H9 (cell line): ENCODE results near the gene NFKBIA. TPM values are rescaled to one million over a fixed set of nuclear protein-coding genes. Genes with fewer than 3 reads are reported as not detected.

ENCODE experiments used
- DNase-seq: peaks from one replicate; pipeline ENCODE4 v3.0.0-alpha.2; 2017
- H2AFZ ChIP-seq: one replicate; pipeline ENCODE4 v1.6.1; 2013; ENCODE audit warnings: mild to moderate bottlenecking, low read length, control low read depth, moderate library complexity
- H2AK5ac ChIP-seq: 2 replicates; pipeline ENCODE4 v1.6.1; 2013; ENCODE audit warnings: low read length, control low read depth, mixed read lengths; ENCODE audit not compliant: insufficient read length
- H2BK120ac ChIP-seq: one replicate; pipeline ENCODE4 v1.6.1; 2013; ENCODE audit warnings: low read depth, mild to moderate bottlenecking, low read length, control low read depth, inconsistent platforms; ENCODE audit not compliant: poor library complexity, severe bottlenecking
- H2BK12ac ChIP-seq: 2 replicates; pipeline ENCODE4 v1.6.1; 2013; ENCODE audit warnings: low read length, control low read depth, mixed read lengths, low read depth; ENCODE audit not compliant: insufficient read length
- H2BK15ac ChIP-seq: 2 replicates; pipeline ENCODE4 v1.6.1; 2013; ENCODE audit warnings: low read depth, low read length, control low read depth
- H2BK20ac ChIP-seq: one replicate; pipeline ENCODE4 v1.6.1; 2013; ENCODE audit warnings: low read depth, mild to moderate bottlenecking, low read length, control low read depth, inconsistent platforms; ENCODE audit not compliant: poor library complexity, severe bottlenecking
- H2BK5ac ChIP-seq: 2 replicates; pipeline ENCODE4 v1.6.1; 2013; ENCODE audit warnings: low read length, control low read depth, mixed read lengths; ENCODE audit not compliant: insufficient read length
- H3K14ac ChIP-seq: 2 replicates; pipeline ENCODE4 v1.6.1; 2013; ENCODE audit warnings: low read length, control low read depth; ENCODE audit not compliant: insufficient read depth
- H3K18ac ChIP-seq: 2 replicates; pipeline ENCODE4 v1.6.1; 2013; ENCODE audit warnings: low read depth, mild to moderate bottlenecking, mixed read lengths, low read length, control low read depth; ENCODE audit not compliant: insufficient read length
- H3K23ac ChIP-seq: 2 replicates; pipeline ENCODE4 v1.6.1; 2013; ENCODE audit warnings: low read length, control low read depth, mixed read lengths, low read depth; ENCODE audit not compliant: insufficient read length
- H3K23me2 ChIP-seq: 2 replicates; pipeline ENCODE4 v1.6.1; 2013; ENCODE audit warnings: low read depth, mild to moderate bottlenecking, mixed read lengths, low read length, control low read depth; ENCODE audit not compliant: insufficient read length, poor library complexity, severe bottlenecking
- H3K27ac ChIP-seq: 2 replicates; pipeline ENCODE4 v1.5.1; 2013; ENCODE audit warnings: low read length, control low read depth, mixed read lengths, low read depth; ENCODE audit not compliant: insufficient read length
- H3K27me3 ChIP-seq: 2 replicates; pipeline ENCODE4 v1.6.1; 2013; ENCODE audit warnings: low read length, control low read depth, inconsistent platforms; ENCODE audit not compliant: insufficient read depth
- H3K4ac ChIP-seq: 2 replicates; pipeline ENCODE4 v1.6.1; 2013; ENCODE audit warnings: low read depth, mild to moderate bottlenecking, control low read depth, inconsistent platforms, low read length, moderate library complexity
- H3K4me1 ChIP-seq: 2 replicates; pipeline ENCODE4 v1.6.1; 2013; ENCODE audit warnings: low read length, control low read depth, inconsistent platforms; ENCODE audit not compliant: insufficient read depth
- H3K4me2 ChIP-seq: 2 replicates; pipeline ENCODE4 v1.6.1; 2013; ENCODE audit warnings: low read length, control low read depth, mixed read lengths; ENCODE audit not compliant: insufficient read length, insufficient read depth
- H3K56ac ChIP-seq: 2 replicates; pipeline ENCODE4 v1.6.1; 2013; ENCODE audit warnings: low read depth, mild to moderate bottlenecking, mixed read lengths, low read length, control low read depth; ENCODE audit not compliant: insufficient read length
- H3K79me1 ChIP-seq: 2 replicates; pipeline ENCODE4 v1.6.1; 2013; ENCODE audit warnings: low read depth, mild to moderate bottlenecking, moderate library complexity, low read length, control low read depth, inconsistent platforms; ENCODE audit not compliant: insufficient read depth, poor library complexity, severe bottlenecking
- H3K79me2 ChIP-seq: 2 replicates; pipeline ENCODE4 v1.6.1; 2013; ENCODE audit warnings: low read length, control low read depth, inconsistent platforms; ENCODE audit not compliant: insufficient read depth
- H3K9ac ChIP-seq: 2 replicates; pipeline ENCODE4 v1.6.1; 2013; ENCODE audit warnings: low read length, control low read depth, mixed read lengths; ENCODE audit not compliant: insufficient read length; ENCODE audit errors: extremely low read depth
- H3K9me3 ChIP-seq: one replicate; pipeline ENCODE4 v1.6.1; 2013; ENCODE audit warnings: low read depth, low read length, inconsistent platforms; ENCODE audit not compliant: control insufficient read depth
- H3T11ph ChIP-seq: one replicate; pipeline ENCODE4 v1.6.1; 2013; ENCODE audit warnings: mild to moderate bottlenecking, low read length, control low read depth, inconsistent platforms
- H4K20me1 ChIP-seq: one replicate; pipeline ENCODE4 v1.6.1; 2013; ENCODE audit not compliant: control insufficient read depth, insufficient read length, insufficient read depth
- H4K5ac ChIP-seq: 2 replicates; pipeline ENCODE4 v1.6.1; 2013; ENCODE audit warnings: low read depth, mild to moderate bottlenecking, mixed read lengths, low read length, control low read depth; ENCODE audit not compliant: insufficient read length
- H4K8ac ChIP-seq: replicated peaks from 2 replicates; pipeline ENCODE4 v1.6.1; 2013; ENCODE audit warnings: low read length, control low read depth, mixed read lengths, low read depth; ENCODE audit not compliant: insufficient read length
- H4K91ac ChIP-seq: 2 replicates; pipeline ENCODE4 v1.6.1; 2013; ENCODE audit warnings: low read depth, mild to moderate bottlenecking, moderate library complexity, mixed read lengths, low read length, control low read depth; ENCODE audit not compliant: insufficient read length
- H3K27ac Mint-ChIP-seq, 3 experiments: 2 replicates in 2 of 3; 3 replicates in 1 of 3; pipeline ENCODE4 v1.8.0; 2020 to 2021; ENCODE audit warnings: mixed read lengths in 3 of 3, mild to moderate bottlenecking in 1 of 3, moderate library complexity in 1 of 3
- H3K27me3 Mint-ChIP-seq: 2 replicates; pipeline ENCODE4 v1.8.0; 2021; ENCODE audit warnings: low read depth, mild to moderate bottlenecking, moderate library complexity, mixed read lengths
- H3K36me3 Mint-ChIP-seq, 3 experiments: 2 replicates in 2 of 3; 3 replicates in 1 of 3; pipeline ENCODE4 v1.8.0; 2020 to 2021; ENCODE audit warnings: low read depth in 3 of 3, mixed read lengths in 3 of 3; ENCODE audit not compliant: insufficient read depth in 1 of 3
- H3K4me1 Mint-ChIP-seq, 2 experiments: 2 replicates each; pipeline ENCODE4 v1.8.0; 2020; ENCODE audit warnings: mixed read lengths in 2 of 2
- H3K4me3 Mint-ChIP-seq, 2 experiments: 2 replicates in 1 of 2; 3 replicates in 1 of 2; pipeline ENCODE4 v1.8.0; 2020 to 2021; ENCODE audit warnings: mild to moderate bottlenecking in 2 of 2, mixed read lengths in 2 of 2, moderate library complexity in 1 of 2
- H3K9me3 Mint-ChIP-seq, 2 experiments: 2 replicates in 1 of 2; 3 replicates in 1 of 2; pipeline ENCODE4 v1.8.0; 2020; ENCODE audit warnings: mild to moderate bottlenecking in 2 of 2, mixed read lengths in 2 of 2, moderate library complexity in 1 of 2
- CTCF ChIP-seq: fragments of 200-600 bp; sonication (generic); conservative IDR thresholded peaks from 3 replicates; pipeline ENCODE4 v1.8.0; 2021; ENCODE audit warnings: antibody characterized with exemption, mild to moderate bottlenecking
- WGBS: extraction: QIAGEN DNeasy Blood & Tissue Kit; methylation state at CpG from one replicate; pipeline ENCODE4 v1.1.7; 2013; ENCODE audit warnings: missing lambda C conversion rate, low lambda C conversion rate, mixed read lengths; ENCODE audit not compliant: insufficient read length; ENCODE audit errors: extremely low coverage; 5-methylcytosine and 5-hydroxymethylcytosine counted together
- total RNA-seq: library from RNA; stranded (reverse); gene quantifications from 2 replicates; pipeline ENCODE4 v1.2.1, GENCODE V29; 2021

Gene NFKBIA
- total RNA-seq, 1 experiment from 2014 or later, result 38.4 TPM

DNA sequence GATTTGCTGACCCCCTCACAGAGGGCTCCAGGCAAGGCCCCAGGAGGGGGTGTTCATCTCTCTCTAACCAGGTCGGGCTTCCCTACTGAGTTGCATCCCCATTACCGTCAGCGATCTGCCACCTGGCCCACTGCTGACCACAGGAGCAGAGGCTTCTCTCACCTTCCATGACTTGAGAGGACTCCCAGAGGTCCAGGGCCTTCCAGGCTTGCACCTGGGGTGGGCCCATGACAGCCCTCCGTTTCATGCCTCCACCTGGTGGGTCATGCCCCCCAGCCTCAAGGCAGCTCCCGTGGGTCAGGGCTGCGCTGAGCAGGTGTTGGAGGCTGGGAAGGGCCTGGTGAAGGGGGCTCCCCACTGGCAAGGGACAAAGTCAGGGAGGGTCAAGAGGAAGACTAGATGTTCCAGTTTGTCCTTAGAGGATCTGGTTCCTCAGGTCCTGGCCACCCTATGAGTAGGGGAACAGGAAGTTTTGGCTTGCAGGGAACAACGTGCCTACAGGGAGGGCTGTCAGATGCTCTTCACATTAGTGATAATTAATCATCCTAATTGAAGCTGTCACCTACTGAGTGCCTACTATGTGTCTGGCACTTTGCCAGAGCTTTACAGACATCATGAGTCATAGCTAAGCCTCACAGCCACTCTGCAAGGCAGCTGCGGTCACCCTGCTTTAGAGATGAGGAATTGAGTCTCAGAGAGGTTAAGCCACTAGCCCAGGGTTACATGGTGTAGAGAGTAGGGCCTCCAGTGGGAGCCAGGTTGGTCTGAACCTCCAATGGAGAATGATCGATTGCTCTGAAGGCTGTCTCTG, 13.8 kb downstream of the NFKBIA start:
- H3K4me1 Mint-ChIP-seq, result peaks cover 30 to 48% of the 10 kb centered on the region in 2 experiments
- H3K9me3 Mint-ChIP-seq, result no peaks in the 10 kb centered on the region
- Histone ChIP-seq H3K4me1 (no peaks in the 10 kb centered on the region; the same call in 1 of the 2 replicates), H2BK5ac (no peak overlapping the region), H2BK120ac (no peak overlapping the region), H3K14ac (no peak overlapping the region), H2BK20ac (no peak overlapping the region), H3T11ph (no peak overlapping the region), H3K27ac (no peak overlapping the region), H3K27me3 (no peaks in the 10 kb centered on the region), H3K4me2 (no peak overlapping the region), H3K79me1 (no peaks in the 10 kb centered on the region), H4K8ac (no peak overlapping the region), H3K9ac (no peak overlapping the region), H3K23ac (no peak overlapping the region), H3K23me2 (no peaks in the 10 kb centered on the region), H3K18ac (no peak overlapping the region), H4K5ac (no peak overlapping the region), H2BK12ac (no peak overlapping the region), H3K9me3 (no peaks in the 10 kb centered on the region), H3K4ac (no peak overlapping the region), H2AK5ac (no peak overlapping the region), H4K20me1 (no peaks in the 10 kb centered on the region), H2AFZ (no peak overlapping the region), H4K91ac (no peak overlapping the region), H3K79me2 (no peaks in the 10 kb centered on the region), H2BK15ac (no peak overlapping the region), H3K56ac (no peak overlapping the region)
- no peaks in the 10 kb centered on the region; a peak in 1 of 7 replicates for H3K36me3 Mint-ChIP-seq
- H3K27me3 Mint-ChIP-seq, result no peaks in the 10 kb centered on the region
- H3K27ac Mint-ChIP-seq, result peak overlapping the region in 2 of 3 experiments; percentile 64 to 65; a peak in 2 of 7 replicates
- WGBS, result no CpG with 5 or more reads among the region's 9 CpGs
- DNase-seq, result no peak
- TF ChIP-seq CTCF, result no peak
- H3K4me3 Mint-ChIP-seq, result no peak overlapping the region
